Duodenal mucosa (tissue), 2 donors: ENCODE results near the gene TENT5A.

Experiments
- H3K27ac ChIP-seq: one replicate; pipeline ENCODE4 v1.7.0; 2013; ENCODE audit warnings: low read depth, low read length
- H3K27me3 ChIP-seq, 2 donors: one replicate each; pipeline ENCODE4 v1.7.0; 2013; ENCODE audit warnings: low read length in 2 of 2, control low read depth in 1 of 2; ENCODE audit not compliant: insufficient read depth in 2 of 2, control insufficient read depth in 1 of 2
- H3K36me3 ChIP-seq, 2 donors: one replicate each; pipeline ENCODE4 v1.7.0; 2013; ENCODE audit warnings: low read length in 2 of 2, control low read depth in 1 of 2; ENCODE audit not compliant: insufficient read depth in 2 of 2, control insufficient read depth in 1 of 2
- H3K4me1 ChIP-seq, 2 donors: one replicate each; pipeline ENCODE4 v1.7.0; 2013; ENCODE audit warnings: low read length in 2 of 2, control low read depth in 1 of 2; ENCODE audit not compliant: insufficient read depth in 2 of 2, control insufficient read depth in 1 of 2
- H3K4me3 ChIP-seq, 2 donors: one replicate each; pipeline ENCODE4 v1.7.0; 2013; ENCODE audit warnings: low read length in 2 of 2, low read depth in 1 of 2
- H3K9ac ChIP-seq, 2 donors: one replicate each; pipeline ENCODE4 v1.7.0; 2013; ENCODE audit warnings: low read length in 2 of 2, low read depth in 1 of 2
- H3K9me3 ChIP-seq, 2 donors: one replicate each; pipeline ENCODE4 v1.7.0; 2013; ENCODE audit warnings: low read length in 2 of 2, control low read depth in 1 of 2; ENCODE audit not compliant: control insufficient read depth in 1 of 2

Gene TENT5A

GRCh38 chr6:81722506-81723223 lies 29.8 kb downstream of the TENT5A start:
- H3K9ac ChIP-seq, result no peak overlapping the region
- H3K36me3 ChIP-seq, result no peaks in the 10 kb centered on the region
- H3K4me3 ChIP-seq, result no peak overlapping the region
- no peaks in the 10 kb centered on the region for H3K27me3 ChIP-seq
- H3K27ac ChIP-seq, result no peak overlapping the region
- no peaks in the 10 kb centered on the region for H3K9me3 ChIP-seq
- no peaks in the 10 kb centered on the region for H3K4me1 ChIP-seq

DNA sequence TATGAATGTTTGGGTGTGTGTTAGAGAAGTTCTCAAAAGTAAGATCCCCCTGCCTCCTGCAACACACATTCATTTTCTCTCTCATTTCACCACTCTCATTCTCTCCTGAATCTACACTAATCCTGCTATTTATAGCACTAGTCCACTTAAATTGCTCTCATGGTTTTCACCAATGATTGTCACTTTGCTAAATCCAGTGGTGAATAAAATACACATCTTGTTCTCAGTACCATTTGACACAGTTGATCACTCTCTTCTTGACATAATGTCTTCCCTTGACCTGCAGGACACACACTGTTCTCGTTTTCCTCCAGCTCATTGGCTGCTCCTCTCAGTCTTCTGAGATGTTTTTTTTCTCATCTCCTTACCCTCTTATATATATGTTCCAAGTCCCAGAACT lies 32.1 kb downstream of the TENT5A start:
- Histone ChIP-seq H3K36me3 (no peaks in the 10 kb centered on the region), H3K9ac (no peak overlapping the region), H3K4me3 (no peak overlapping the region), H3K4me1 (no peaks in the 10 kb centered on the region), H3K27me3 (no peaks in the 10 kb centered on the region), H3K9me3 (no peaks in the 10 kb centered on the region), H3K27ac (no peak overlapping the region)

GRCh38 chr6:81718126-81718525 lies 34.4 kb downstream of the TENT5A start:
- Histone ChIP-seq H3K9ac (no peak overlapping the region), H3K36me3 (no peaks in the 10 kb centered on the region), H3K27me3 (no peaks in the 10 kb centered on the region), H3K4me3 (no peak overlapping the region), H3K4me1 (no peaks in the 10 kb centered on the region), H3K27ac (no peak overlapping the region), H3K9me3 (no peaks in the 10 kb centered on the region)

DNA sequence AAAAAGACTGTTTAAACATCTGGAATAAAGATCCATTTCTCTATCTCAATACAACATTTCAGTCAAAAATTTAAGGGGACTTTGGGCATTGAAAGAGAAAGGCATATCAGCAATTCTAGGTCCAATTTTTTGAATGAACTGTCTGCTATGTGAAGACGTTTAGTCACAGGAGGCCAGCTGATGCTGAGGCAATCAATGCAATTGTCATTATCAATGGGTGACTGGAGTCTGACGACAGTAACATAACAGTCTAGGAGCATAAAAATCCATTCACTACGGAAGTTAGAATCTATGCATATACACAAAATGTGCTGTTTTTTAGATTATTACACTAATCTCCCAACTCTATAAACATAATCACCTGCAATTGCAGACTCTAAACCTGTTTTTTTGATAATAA lies 37.8 kb downstream of the TENT5A start:
- no peaks in the 10 kb centered on the region for H3K4me1 ChIP-seq
- no peaks in the 10 kb centered on the region for H3K27me3 ChIP-seq
- no peak overlapping the region for H3K9ac ChIP-seq
- H3K4me3 ChIP-seq, result no peak overlapping the region
- no peaks in the 10 kb centered on the region for H3K9me3 ChIP-seq
- no peaks in the 10 kb centered on the region for H3K36me3 ChIP-seq
- no peak overlapping the region for H3K27ac ChIP-seq

GRCh38 chr6:81713205-81713604 lies 39.3 kb downstream of the TENT5A start:
- Histone ChIP-seq H3K9me3 (no peaks in the 10 kb centered on the region), H3K4me1 (no peaks in the 10 kb centered on the region), H3K27me3 (no peaks in the 10 kb centered on the region), H3K4me3 (no peak overlapping the region), H3K9ac (no peak overlapping the region), H3K27ac (no peak overlapping the region), H3K36me3 (no peaks in the 10 kb centered on the region)

DNA sequence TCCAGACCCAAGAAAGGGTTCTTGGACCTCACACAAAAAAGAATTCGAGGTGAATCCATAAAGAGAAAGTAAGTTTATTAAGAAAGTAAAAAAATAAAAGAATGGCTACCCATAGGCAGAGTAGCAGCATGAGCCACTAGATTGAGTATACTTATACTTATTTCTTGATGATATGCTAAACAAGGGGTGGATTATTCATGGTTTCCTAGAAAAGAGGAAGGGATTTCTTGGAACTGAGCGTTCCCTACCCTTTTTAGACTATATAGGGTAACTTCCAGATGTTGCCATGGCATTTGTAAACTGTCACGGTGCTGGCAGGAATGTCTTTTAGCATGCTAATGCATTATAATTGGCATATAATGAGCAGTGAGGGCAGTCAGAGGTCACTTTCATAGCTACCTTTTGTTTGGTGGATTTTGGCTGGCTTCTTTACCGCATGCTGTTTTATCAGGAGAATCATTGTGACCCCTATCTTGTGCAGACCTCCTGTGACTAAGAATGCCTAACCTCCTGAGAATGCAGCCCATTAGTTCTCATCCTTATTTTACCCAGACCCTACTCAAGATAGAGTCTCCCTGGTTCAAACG lies 44.3 kb downstream of the TENT5A start:
- Histone ChIP-seq H3K9me3 (no peaks in the 10 kb centered on the region), H3K36me3 (no peaks in the 10 kb centered on the region), H3K27me3 (no peaks in the 10 kb centered on the region), H3K9ac (no peak overlapping the region), H3K4me1 (no peaks in the 10 kb centered on the region), H3K4me3 (no peak overlapping the region), H3K27ac (no peak overlapping the region)

GRCh38 chr6:81704700-81705099 lies 47.8 kb downstream of the TENT5A start:
- Histone ChIP-seq H3K36me3 (no peaks in the 10 kb centered on the region), H3K4me3 (no peak overlapping the region), H3K9me3 (no peaks in the 10 kb centered on the region), H3K27me3 (no peaks in the 10 kb centered on the region), H3K9ac (no peak overlapping the region), H3K27ac (no peak overlapping the region), H3K4me1 (no peaks in the 10 kb centered on the region)

DNA sequence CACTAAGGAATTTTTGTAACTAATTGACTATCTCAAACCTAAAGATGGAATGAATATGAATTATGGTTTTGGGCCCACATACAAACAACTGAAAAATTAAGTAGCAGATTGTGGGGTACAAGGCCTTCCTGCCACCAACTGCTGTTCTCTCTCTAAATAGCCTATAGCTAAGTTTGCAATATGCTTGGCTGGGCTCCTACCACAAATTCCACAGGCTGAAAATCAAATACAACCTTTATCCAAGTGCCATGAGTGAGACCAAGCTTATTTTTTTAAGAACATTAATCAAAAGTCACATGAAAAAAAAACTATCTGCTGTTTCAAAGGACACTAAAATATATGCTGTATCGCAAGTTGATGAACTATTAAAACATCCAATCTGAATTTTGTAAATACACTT lies 52.1 kb downstream of the TENT5A start:
- Histone ChIP-seq H3K4me3 (no peak overlapping the region), H3K9me3 (no peaks in the 10 kb centered on the region), H3K4me1 (no peaks in the 10 kb centered on the region), H3K36me3 (no peaks in the 10 kb centered on the region), H3K27ac (no peak overlapping the region), H3K9ac (no peak overlapping the region), H3K27me3 (no peaks in the 10 kb centered on the region)

DNA sequence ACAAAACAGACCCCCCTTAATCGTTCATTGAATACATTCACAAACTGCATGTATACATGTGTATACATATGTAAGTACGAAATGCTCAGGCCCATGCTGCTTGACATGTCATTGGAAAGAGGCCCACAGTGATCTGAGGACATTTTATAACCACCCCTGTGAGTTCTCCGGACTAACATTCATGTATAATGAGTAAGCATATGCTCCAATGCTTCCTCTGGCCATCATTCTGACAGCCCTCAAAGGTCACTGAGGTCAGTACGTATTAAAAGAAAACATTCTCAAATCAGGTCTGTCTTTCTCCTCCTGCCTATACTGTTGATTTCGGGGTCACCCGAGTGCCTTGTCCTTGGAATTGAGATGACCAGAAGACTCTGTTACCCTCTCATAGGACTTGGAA lies 54.9 kb downstream of the TENT5A start:
- Histone ChIP-seq H3K4me1 (no peaks in the 10 kb centered on the region), H3K9ac (no peak overlapping the region), H3K9me3 (no peaks in the 10 kb centered on the region), H3K4me3 (no peak overlapping the region), H3K27ac (no peak overlapping the region), H3K27me3 (no peaks in the 10 kb centered on the region), H3K36me3 (no peaks in the 10 kb centered on the region)

DNA sequence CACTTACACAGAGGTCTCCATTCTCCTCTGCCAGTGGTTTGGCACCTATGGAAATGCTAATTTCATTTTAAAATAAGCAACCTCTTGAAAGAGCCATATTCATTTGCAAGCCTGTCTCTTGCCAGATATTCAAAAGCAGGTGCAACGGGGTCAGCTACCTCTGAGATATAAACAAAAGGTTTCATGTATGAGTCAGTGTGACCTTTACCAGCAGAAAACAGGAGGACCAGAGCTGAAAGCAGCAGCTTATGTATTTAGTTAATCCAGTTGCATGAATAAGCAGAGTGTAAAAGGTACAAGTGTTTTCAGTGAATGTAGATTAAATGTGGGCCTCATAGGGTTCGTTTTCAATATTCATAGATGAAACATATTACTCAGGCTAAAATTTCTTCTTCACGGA lies 56.0 kb downstream of the TENT5A start:
- Histone ChIP-seq H3K4me3 (no peak overlapping the region), H3K36me3 (no peaks in the 10 kb centered on the region), H3K9ac (no peak overlapping the region), H3K4me1 (no peaks in the 10 kb centered on the region), H3K27ac (no peak overlapping the region), H3K9me3 (no peaks in the 10 kb centered on the region), H3K27me3 (no peaks in the 10 kb centered on the region)
